H1 (cell line): ENCODE results near the gene VWA5A. TPM values are rescaled to one million over a fixed set of nuclear protein-coding genes. Genes with fewer than 3 reads are reported as not detected.

Experiments
- CTCF ChIA-PET: fragments of 300-600 bp; sonication (Branson Sonifier 250); formaldehyde crosslinking; loops from one replicate; lab custom pipeline; 2021; ENCODE audit not compliant: partially characterized antibody; lab: Charles Lee
- POLR2A ChIA-PET: fragments of 300-600 bp; sonication (Branson Sonifier 250); formaldehyde crosslinking; loops from one replicate; lab custom pipeline; 2021; ENCODE audit warnings: inconsistent platforms; ENCODE audit not compliant: partially characterized antibody; lab: Charles Lee
- DNase-seq, 2 experiments: peaks; one replicate each; pipeline versions ENCODE4 v3.0.0 to v3.0.0-alpha.2; 2010 to 2022; ENCODE audit warnings: low spot score in 2 of 2, low read depth in 1 of 2, mixed read lengths in 1 of 2
- FAIRE-seq: peaks from 2 replicates; lab custom pipeline; 2011; peaks lifted over from hg19 to GRCh38; lab: Jason Lieb, UNC
- H2AFZ ChIP-seq: 2 replicates; pipeline ENCODE4 v1.8.1; 2012; ENCODE audit warnings: low read length, inconsistent platforms
- H2AK5ac ChIP-seq: 2 replicates; pipeline ENCODE4 v1.6.1; 2013; ENCODE audit warnings: low read depth, low read length
- H2BK120ac ChIP-seq: replicated peaks from 2 replicates; pipeline ENCODE3; 2013; ENCODE audit warnings: low read depth, low read length, inconsistent platforms
- H2BK12ac ChIP-seq: 2 replicates; pipeline ENCODE4 v1.6.1; 2013; ENCODE audit warnings: low read depth, low read length
- H2BK15ac ChIP-seq: 2 replicates; pipeline ENCODE4 v1.6.1; 2013; ENCODE audit warnings: low read length
- H2BK20ac ChIP-seq: 2 replicates; pipeline ENCODE4 v1.6.1; 2013; ENCODE audit warnings: low read length
- H2BK5ac ChIP-seq: 2 replicates; pipeline ENCODE4 v1.6.1; 2013; ENCODE audit warnings: low read depth, low read length
- H3K14ac ChIP-seq: 2 replicates; pipeline ENCODE4 v1.6.1; 2013; ENCODE audit warnings: inconsistent platforms; ENCODE audit not compliant: insufficient read length
- H3K18ac ChIP-seq: 2 replicates; pipeline ENCODE4 v1.6.1; 2013; ENCODE audit warnings: low read length; ENCODE audit errors: extremely low read depth
- H3K23ac ChIP-seq: 2 replicates; pipeline ENCODE4 v1.6.1; 2013; ENCODE audit warnings: inconsistent platforms; ENCODE audit not compliant: insufficient read length
- H3K23me2 ChIP-seq: 2 replicates; pipeline ENCODE4 v1.6.1; 2013; ENCODE audit warnings: low read depth, low read length
- H3K27ac ChIP-seq: 2 replicates; pipeline ENCODE4 v1.6.1; 2011; ENCODE audit warnings: low read depth, low read length, inconsistent platforms
- H3K27me3 ChIP-seq, 4 experiments: replicated peaks in 1 of 4; 1 replicate in 1 of 4; 2 replicates in 3 of 4; pipeline versions ENCODE4 v1.6.1 to v1.8.1; 2011 to 2013; ENCODE audit warnings: low read length in 3 of 4, mild to moderate bottlenecking in 3 of 4, inconsistent platforms in 2 of 4, mixed read lengths in 2 of 4, moderate library complexity in 1 of 4; ENCODE audit not compliant: control insufficient read depth in 3 of 4, insufficient read depth in 3 of 4; ENCODE audit errors: extremely low read depth in 1 of 4
- H3K36me3 ChIP-seq, 4 experiments: 2 replicates each; pipeline versions ENCODE4 v1.6.1 to v1.8.1; 2011 to 2013; ENCODE audit warnings: mild to moderate bottlenecking in 4 of 4, low read length in 3 of 4, moderate library complexity in 2 of 4, control low read depth in 1 of 4, inconsistent platforms in 1 of 4; ENCODE audit not compliant: insufficient read depth in 4 of 4, control insufficient read depth in 2 of 4
- H3K4ac ChIP-seq: replicated peaks from 2 replicates; pipeline ENCODE3; 2013; ENCODE audit warnings: low read length, low read depth, mixed read lengths, inconsistent platforms; ENCODE audit not compliant: insufficient read length
- H3K4me1 ChIP-seq, 4 experiments: replicated peaks in 1 of 4; 1 replicate in 1 of 4; 2 replicates in 3 of 4; pipeline versions ENCODE4 v1.6.1 to v1.8.1; 2011 to 2013; ENCODE audit warnings: low read length in 3 of 4, inconsistent platforms in 2 of 4, mixed read lengths in 1 of 4; ENCODE audit not compliant: insufficient read depth in 4 of 4, control insufficient read depth in 3 of 4
- H3K4me2 ChIP-seq, 2 experiments: 2 replicates each; pipeline versions ENCODE4 v1.6.1 to v1.8.1; 2011 to 2013; ENCODE audit warnings: low read depth in 2 of 2, low read length in 2 of 2, control low read depth in 1 of 2, inconsistent platforms in 1 of 2, mild to moderate bottlenecking in 1 of 2; ENCODE audit not compliant: insufficient read depth in 1 of 2
- H3K4me3 ChIP-seq, 4 experiments: fragments of 200-600, 300-600 bp in 1 of 4; sonication (generic), shearing (Covaris generic), sonication (Bioruptor Twin) in 1 of 4; 2 replicates each; pipeline versions ENCODE4 v1.5.1 to v1.8.1; 2011 to 2016; ENCODE audit warnings: low read length in 4 of 4, low read depth in 3 of 4, control low read depth in 2 of 4, inconsistent platforms in 2 of 4, mild to moderate bottlenecking in 2 of 4, mixed read lengths in 1 of 4, moderate library complexity in 1 of 4; ENCODE audit not compliant: insufficient read depth in 2 of 4; ENCODE audit errors: extremely low read depth in 1 of 4
- H3K56ac ChIP-seq: replicated peaks from 2 replicates; pipeline ENCODE3; 2013; ENCODE audit warnings: low read depth, mild to moderate bottlenecking, mixed read lengths, low read length, inconsistent platforms; ENCODE audit not compliant: insufficient read length
- H3K79me1 ChIP-seq: 2 replicates; pipeline ENCODE4 v1.6.1; 2013; ENCODE audit warnings: low read depth, low read length, control low read depth
- H3K79me2 ChIP-seq, 2 experiments: 2 replicates each; pipeline versions ENCODE4 v1.6.1 to v1.8.1; 2012 to 2013; ENCODE audit warnings: low read length in 2 of 2, mild to moderate bottlenecking in 2 of 2, inconsistent platforms in 1 of 2; ENCODE audit not compliant: insufficient read depth in 2 of 2, control insufficient read depth in 1 of 2
- H3K9ac ChIP-seq, 4 experiments: replicated peaks in 1 of 4; 1 replicate in 1 of 4; 2 replicates in 3 of 4; pipeline versions ENCODE4 v1.6.1 to v1.8.1; 2011 to 2013; ENCODE audit warnings: low read depth in 3 of 4, low read length in 3 of 4, control low read depth in 2 of 4, mild to moderate bottlenecking in 2 of 4, moderate library complexity in 2 of 4, inconsistent platforms in 1 of 4; ENCODE audit errors: extremely low read depth in 1 of 4
- H3K9me3 ChIP-seq, 2 experiments: 2 replicates each; pipeline versions ENCODE4 v1.6.1 to v1.8.1; 2012 to 2013; ENCODE audit warnings: mild to moderate bottlenecking in 2 of 2, moderate library complexity in 2 of 2, control low read depth in 1 of 2, inconsistent platforms in 1 of 2, low read depth in 1 of 2, low read length in 1 of 2, mixed read lengths in 1 of 2; ENCODE audit not compliant: insufficient read depth in 2 of 2
- H4K20me1 ChIP-seq, 2 experiments: replicated peaks in 1 of 2; 2 replicates each; pipeline versions ENCODE3 to v1.8.1; 2011 to 2013; ENCODE audit warnings: inconsistent platforms in 2 of 2, low read length in 2 of 2, mild to moderate bottlenecking in 1 of 2; ENCODE audit not compliant: insufficient read depth in 2 of 2, control insufficient read depth in 1 of 2
- H4K5ac ChIP-seq: 2 replicates; pipeline ENCODE4 v1.6.1; 2013; ENCODE audit warnings: low read length, low read depth, mixed read lengths, inconsistent platforms; ENCODE audit not compliant: insufficient read length
- H4K8ac ChIP-seq: 2 replicates; pipeline ENCODE4 v1.8.0; 2013; ENCODE audit warnings: mild to moderate bottlenecking, moderate library complexity, low read length, inconsistent platforms; ENCODE audit not compliant: insufficient read depth; ENCODE audit errors: extremely low read depth
- H4K91ac ChIP-seq: replicated peaks from 2 replicates; pipeline ENCODE3; 2013; ENCODE audit warnings: low read length, mixed read lengths, inconsistent platforms; ENCODE audit not compliant: insufficient read length
- CEBPB ChIP-seq: IDR thresholded peaks from 2 replicates; pipeline ENCODE4 v1.6.1; 2012; ENCODE audit warnings: low read depth, low read length
- KDM1A ChIP-seq: fragments of 200-600, 300-600 bp; sonication (generic); IDR thresholded peaks from 2 replicates; pipeline ENCODE4 v1.7.1; 2016; ENCODE audit warnings: mild to moderate bottlenecking, low read length, borderline replicate concordance
- KDM4A ChIP-seq: IDR thresholded peaks from one replicate; pipeline ENCODE4 v1.7.1; 2012; ENCODE audit warnings: low read depth, mild to moderate bottlenecking, moderate library complexity, low read length, inconsistent platforms; ENCODE audit not compliant: severe bottlenecking
- PHF8 ChIP-seq: fragments of 200-600 bp; sonication (generic); conservative IDR thresholded peaks from 2 replicates; pipeline ENCODE4 v1.7.1; 2012; ENCODE audit warnings: low read depth, mild to moderate bottlenecking, inconsistent platforms, low read length, moderate library complexity
- RAD21 ChIP-seq, 2 experiments: IDR thresholded peaks in 1 of 2; conservative IDR thresholded peaks in 1 of 2; 2 replicates each; pipeline ENCODE4 v1.6.1; 2011; ENCODE audit warnings: low read depth in 2 of 2, low read length in 2 of 2, improper control_type of control experiment in 1 of 2, inconsistent platforms in 1 of 2, mild to moderate bottlenecking in 1 of 2, moderate library complexity in 1 of 2
- RXRA ChIP-seq: IDR thresholded peaks from 2 replicates; pipeline ENCODE4 v1.6.1; 2011; ENCODE audit warnings: low read depth, mild to moderate bottlenecking, low read length, moderate library complexity; ENCODE audit not compliant: insufficient read depth
- SIN3A ChIP-seq, 2 experiments: IDR thresholded peaks in 1 of 2; conservative IDR thresholded peaks in 1 of 2; 2 replicates each; pipeline ENCODE4 v1.6.1; 2011 to 2012; ENCODE audit warnings: low read length in 2 of 2, improper control_type of control experiment in 1 of 2, low read depth in 1 of 2, mild to moderate bottlenecking in 1 of 2
- TEAD4 ChIP-seq: IDR thresholded peaks from 2 replicates; pipeline ENCODE4 v1.6.1; 2012; ENCODE audit warnings: low read depth, low read length, inconsistent platforms, mixed read lengths
- WGBS, 2 experiments: shearing (Covaris generic) in 1 of 2; methylation state at CpG; one replicate each; pipeline versions ENCODE4 v1.1.6 to v1.1.7; 2013 to 2015; ENCODE audit warnings: low lambda C conversion rate in 2 of 2, mixed read lengths in 2 of 2, inconsistent platforms in 1 of 2, low coverage in 1 of 2, missing lambda C conversion rate in 1 of 2; ENCODE audit not compliant: insufficient replicate concordance in 2 of 2, insufficient coverage in 1 of 2, insufficient read length in 1 of 2; ENCODE audit errors: extremely low coverage in 1 of 2, missing lambda C conversion rate in 1 of 2; 5-methylcytosine and 5-hydroxymethylcytosine counted together
- polyA plus RNA-seq, 7 experiments: library from polyadenylated mRNA; depleted of rRNA in 3 of 7; stranded (reverse) in 5 of 7; unstranded in 2 of 7; fragments of >200 nt in 5 of 7; fragments of 200-250 nt in 2 of 7; gene quantifications; 1 replicate in 5 of 7; 2 replicates in 1 of 7; 4 replicates in 1 of 7; pipeline versions ENCODE4 v1.2.1 to v1.2.3, GENCODE V29; 2011 to 2013; ENCODE audit warnings: missing spikeins in 2 of 7, mixed read lengths in 2 of 7
- total RNA-seq: library from RNA; stranded (reverse); fragmentation: NEBNext Ultra II Directional; extraction: Animal tissue kit (Norgen Biotek cat#: 25700); gene quantifications from 2 replicates; pipeline ENCODE4 v1.2.1, GENCODE V29; 2021
- TF ChIP-seq, protein P1 (sequence below): IDR thresholded peaks from 2 replicates; pipeline ENCODE4 v1.6.1; 2012; ENCODE audit warnings: inconsistent platforms
- TF ChIP-seq, protein P2 (sequence below): IDR thresholded peaks from 2 replicates; pipeline ENCODE4 v1.6.1; 2012; ENCODE audit warnings: low read length, inconsistent platforms

Gene VWA5A
- total and polyA plus RNA-seq, 2 of the 8 experiments (the other 6 are each of a cell fraction or from before 2014, with no cell fraction given) = 12.5 to 20.4 TPM

DNA sequence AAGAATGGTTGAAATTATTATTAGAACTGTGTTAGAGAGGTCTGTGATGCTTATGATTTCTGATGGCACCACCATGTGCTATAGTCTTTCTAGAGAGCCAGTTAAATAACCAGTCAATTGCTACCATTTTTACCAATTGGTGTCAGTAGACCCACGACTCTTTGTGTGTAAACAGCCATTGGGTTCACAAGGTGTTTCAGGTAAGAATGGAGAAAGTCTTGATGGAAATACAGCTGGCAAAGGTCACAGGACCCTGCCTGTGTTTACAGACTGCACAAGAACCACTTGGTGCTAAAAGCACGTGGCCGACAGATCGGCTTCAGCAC lies 43.7 kb upstream of the VWA5A start:
- Histone ChIP-seq H3K56ac (no peak overlapping the region), H3K79me2 (no peaks in the 10 kb centered on the region), H3K23me2 (no peaks in the 10 kb centered on the region), H3K4me2 (no peak overlapping the region), H2BK20ac (no peak overlapping the region), H2BK5ac (no peak overlapping the region), H2AK5ac (no peak overlapping the region), H3K27me3 (no peaks in the 10 kb centered on the region), H3K9me3 (no peaks in the 10 kb centered on the region), H2BK12ac (no peak overlapping the region), H3K4me1 (peaks cover 0 to 3% (median 2%) of the 10 kb centered on the region in 4 experiments; a peak in 3 of 7 replicates), H2BK15ac (no peak overlapping the region), H2AFZ (peak overlapping the region; percentile 99), H4K8ac (no peak overlapping the region), H3K79me1 (no peaks in the 10 kb centered on the region), H3K18ac (no peak overlapping the region), H4K20me1 (no peaks in the 10 kb centered on the region), H3K4ac (no peak overlapping the region), H3K4me3 (no peak overlapping the region), H3K23ac (no peak overlapping the region), H4K5ac (no peak overlapping the region), H2BK120ac (no peak overlapping the region), H3K9ac (no peak overlapping the region), H3K36me3 (no peaks in the 10 kb centered on the region), H3K14ac (no peak overlapping the region), H3K27ac (no peak overlapping the region), H4K91ac (no peak overlapping the region)
- FAIRE-seq (no peak), DNase-seq (no peak)
- POLR2A ChIA-PET = no interaction called here
- TF ChIP-seq RXRA = no peak
- TF ChIP-seq, protein P1, sequence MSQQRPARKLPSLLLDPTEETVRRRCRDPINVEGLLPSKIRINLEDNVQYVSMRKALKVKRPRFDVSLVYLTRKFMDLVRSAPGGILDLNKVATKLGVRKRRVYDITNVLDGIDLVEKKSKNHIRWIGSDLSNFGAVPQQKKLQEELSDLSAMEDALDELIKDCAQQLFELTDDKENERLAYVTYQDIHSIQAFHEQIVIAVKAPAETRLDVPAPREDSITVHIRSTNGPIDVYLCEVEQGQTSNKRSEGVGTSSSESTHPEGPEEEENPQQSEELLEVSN = no peak
- TF ChIP-seq, protein P2, sequence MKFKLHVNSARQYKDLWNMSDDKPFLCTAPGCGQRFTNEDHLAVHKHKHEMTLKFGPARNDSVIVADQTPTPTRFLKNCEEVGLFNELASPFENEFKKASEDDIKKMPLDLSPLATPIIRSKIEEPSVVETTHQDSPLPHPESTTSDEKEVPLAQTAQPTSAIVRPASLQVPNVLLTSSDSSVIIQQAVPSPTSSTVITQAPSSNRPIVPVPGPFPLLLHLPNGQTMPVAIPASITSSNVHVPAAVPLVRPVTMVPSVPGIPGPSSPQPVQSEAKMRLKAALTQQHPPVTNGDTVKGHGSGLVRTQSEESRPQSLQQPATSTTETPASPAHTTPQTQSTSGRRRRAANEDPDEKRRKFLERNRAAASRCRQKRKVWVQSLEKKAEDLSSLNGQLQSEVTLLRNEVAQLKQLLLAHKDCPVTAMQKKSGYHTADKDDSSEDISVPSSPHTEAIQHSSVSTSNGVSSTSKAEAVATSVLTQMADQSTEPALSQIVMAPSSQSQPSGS = no peak
- no peak for TF ChIP-seq KDM1A
- no peak for TF ChIP-seq PHF8
- TF ChIP-seq CEBPB = no peak
- TF ChIP-seq SIN3A (conservative IDR thresholded peaks at IDR 0.05 in 1 of 2, IDR thresholded peaks at IDR 0.05 in 1 of 2; ENCODE audit: low read depth in 1 of 2, low read length in 2 of 2) = no peak
- TF ChIP-seq TEAD4 = no peak
- no peak for TF ChIP-seq RAD21 (IDR thresholded peaks at IDR 0.05 in 1 of 2, conservative IDR thresholded peaks at IDR 0.05 in 1 of 2; ENCODE audit: low read depth in 2 of 2, low read length in 2 of 2)
- no peak for TF ChIP-seq KDM4A
- CTCF ChIA-PET = interaction anchor here (0.5 to 6.7 kb wide), 47 partner anchors 10 to 663 kb away, joined by 3 to 43 read pairs (median 3); partner anchors contain the start of genes OR8B4 and VWA5A
- 73% methylated on average over 4 of the region's 4 CpGs; no CpG with 5 or more reads in 1 of the 2 experiments for WGBS, 2 experiments
